GM18907 (cell line): ENCODE measurements around the gene COG5.
"Not testable (repeated sequence)": the region's sequence is repeated elsewhere in the genome, so short reads cannot be mapped to it uniquely, and the experiment has no call there.

ENCODE experiments used
- ATAC-seq: cut with Tn5 transposase; IDR thresholded peaks from one replicate; pipeline ENCODE4 v1.9.1; 2021; ENCODE audit warnings: mild to moderate bottlenecking, moderate library complexity; ENCODE audit not compliant: unreplicated experiment

The COG5 gene

DNA sequence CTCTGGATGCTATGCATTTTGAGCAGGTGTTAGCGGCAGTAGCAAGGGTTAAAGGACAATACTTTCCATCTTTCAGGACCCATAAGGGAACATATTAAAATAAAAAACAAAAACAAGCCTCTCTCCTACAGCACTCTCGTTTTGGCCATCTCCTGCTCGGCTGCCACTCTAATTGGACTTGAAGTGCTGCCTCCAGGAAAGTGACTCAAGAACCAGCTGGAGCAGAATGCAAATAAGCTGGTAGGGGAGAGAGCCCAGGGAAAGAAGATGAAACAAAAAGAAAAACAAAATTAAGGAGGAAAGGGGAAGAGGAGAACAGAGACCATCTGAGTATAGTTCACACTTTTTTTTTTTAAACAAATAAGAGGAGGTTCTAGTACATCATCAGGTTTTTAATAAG is 329.3 kb downstream of the COG5 start:
- ATAC-seq, result no peak

- no peak for ATAC-seq
Measured at GRCh38 chr7:107233981-107234380, 329.7 kb downstream of the COG5 start.

DNA sequence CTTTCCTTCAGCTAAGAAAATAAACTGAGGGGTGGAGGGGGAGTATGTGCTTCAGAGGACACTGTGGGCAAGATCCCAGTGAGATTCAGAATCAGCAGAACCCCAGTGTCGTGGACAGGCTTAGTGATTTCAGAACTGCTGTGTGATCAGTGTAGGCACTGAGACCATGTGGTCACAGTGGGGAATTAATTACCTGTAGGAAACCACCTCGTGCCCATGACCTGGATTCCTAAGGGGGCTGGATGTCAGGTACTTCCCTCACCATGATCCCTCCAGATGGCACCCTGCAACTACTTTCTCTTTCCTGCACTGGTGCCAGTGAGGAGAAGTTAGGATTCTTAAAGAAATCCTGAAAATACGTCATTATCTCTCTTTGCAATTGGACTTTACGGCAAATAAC is 330.5 kb downstream of the COG5 start:
- ATAC-seq, result no peak

DNA sequence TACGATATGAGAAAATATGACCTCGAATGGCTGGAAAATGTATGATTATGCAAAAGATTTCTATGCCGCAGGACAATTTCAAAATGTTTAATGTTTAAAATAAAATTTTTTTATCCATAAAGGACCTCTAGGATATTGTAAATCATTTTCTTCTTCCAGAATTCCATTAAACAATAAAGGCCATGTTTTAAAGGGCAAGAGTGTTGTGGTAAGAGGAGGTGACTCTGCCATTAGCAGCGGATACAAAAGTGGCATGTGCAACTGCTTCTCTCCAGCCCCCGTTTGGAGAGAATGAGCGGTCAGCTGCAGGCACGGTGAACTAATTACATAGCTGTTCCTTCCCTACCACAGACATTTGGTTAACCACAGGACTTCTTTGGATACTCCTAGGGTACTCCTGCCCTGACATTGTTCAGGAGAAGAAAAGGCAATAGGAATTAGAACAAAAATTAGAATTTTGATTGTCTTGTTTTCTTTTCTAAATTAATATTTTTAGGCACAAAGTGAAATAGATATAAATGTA is 331.1 kb downstream of the COG5 start:
- ATAC-seq, result no peak

GRCh38 chr7:107230334-107230733 is 333.4 kb downstream of the COG5 start:
- ATAC-seq, result no peak

GRCh38 chr7:107228291-107228690 is 335.4 kb downstream of the COG5 start:
- ATAC-seq, result no peak

DNA sequence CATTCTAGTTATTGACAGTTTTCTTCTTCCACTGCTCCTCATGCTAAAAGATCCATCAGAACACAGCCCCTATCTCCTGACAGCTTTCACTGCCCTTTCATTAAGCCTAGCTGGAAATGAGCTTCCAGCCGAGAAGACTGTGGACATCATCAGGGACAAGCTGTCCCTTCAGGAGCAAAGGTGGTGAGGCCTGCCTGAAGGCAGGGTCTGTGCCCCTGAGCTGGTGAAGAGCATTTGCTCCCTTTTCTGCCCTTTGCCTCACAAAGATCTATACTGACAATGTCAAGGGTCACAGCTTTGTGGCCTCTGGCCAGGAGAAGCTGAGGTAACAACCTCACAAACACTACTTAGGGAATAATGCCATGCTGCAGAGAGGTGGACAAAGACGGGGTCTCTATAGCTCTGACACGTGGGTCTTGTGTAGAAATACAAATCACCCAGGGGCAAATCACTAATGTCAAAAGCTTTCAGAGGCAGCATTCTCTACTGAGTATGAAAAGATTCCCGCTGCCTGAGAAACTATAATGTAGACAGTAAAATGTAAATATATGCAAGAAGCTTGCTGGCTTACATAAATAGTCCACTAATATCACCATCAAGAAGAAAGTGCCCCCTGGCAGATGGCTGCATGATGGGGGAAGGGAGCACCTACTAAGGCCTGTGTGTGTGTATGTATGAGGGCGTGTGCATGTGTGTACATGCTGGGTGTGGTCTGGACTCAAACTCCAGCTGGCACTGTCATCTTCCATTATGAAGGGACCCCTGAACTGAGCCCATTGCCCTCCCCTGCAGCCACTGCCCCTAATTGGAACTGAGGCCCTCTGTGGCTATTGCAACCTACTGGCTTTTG is 339.1 kb downstream of the COG5 start:
- no peak for ATAC-seq

- not testable (repeated sequence) for ATAC-seq
Measured at GRCh38 chr7:107220806-107221205, 342.9 kb downstream of the COG5 start.

GRCh38 chr7:107220356-107220755 is 343.4 kb downstream of the COG5 start:
- no peak for ATAC-seq

GRCh38 chr7:107219563-107220244 is 344.0 kb downstream of the COG5 start:
- no peak for ATAC-seq

DNA sequence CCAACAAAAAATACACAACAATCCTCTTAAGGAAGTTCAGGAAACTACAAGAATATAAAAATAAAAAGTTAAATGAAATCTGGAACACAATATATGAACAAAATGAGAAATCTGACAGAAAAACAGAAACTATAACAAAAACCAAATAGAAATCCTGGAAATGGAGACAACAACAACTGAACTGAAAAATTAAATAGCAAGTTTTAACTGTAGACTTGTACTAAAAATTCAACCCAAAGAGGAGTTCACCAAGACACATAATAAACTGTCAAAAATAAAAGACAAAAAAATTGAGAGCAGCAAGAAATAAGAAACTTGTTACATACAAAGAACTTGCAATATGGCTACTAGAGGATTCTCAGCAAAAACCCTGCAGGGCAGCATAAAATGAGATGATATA is 349.8 kb downstream of the COG5 start:
- ATAC-seq, result no peak

GRCh38 chr7:107213193-107213788 is 350.4 kb downstream of the COG5 start:
- ATAC-seq, result no peak

- ATAC-seq, result no peak
Measured at GRCh38 chr7:107212725-107213124, 351.0 kb downstream of the COG5 start.

- no peak for ATAC-seq
Measured at GRCh38 chr7:107210400-107210799, 353.3 kb downstream of the COG5 start.

DNA sequence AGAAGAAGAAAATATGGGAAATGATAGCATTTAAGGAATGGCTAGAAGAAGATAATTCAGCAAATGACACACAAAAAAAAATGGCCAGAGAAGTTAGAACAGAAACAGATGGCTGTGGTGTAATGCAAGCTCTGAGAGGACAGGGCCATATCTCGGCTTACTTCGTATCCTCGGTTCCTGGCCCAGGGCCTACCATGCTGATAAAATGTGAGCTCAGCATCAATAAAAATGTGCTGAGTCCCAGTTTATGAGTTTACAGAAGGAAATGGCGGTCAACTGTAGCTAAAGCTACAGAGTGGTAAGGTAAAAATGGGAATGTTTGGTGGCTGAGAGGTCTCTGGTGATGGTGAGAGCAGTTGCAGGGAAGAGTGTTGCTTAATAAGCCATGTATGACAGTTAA is 354.2 kb downstream of the COG5 start:
- no peak for ATAC-seq

- no peak for ATAC-seq
Measured at GRCh38 chr7:107208563-107208962, 355.2 kb downstream of the COG5 start.

DNA sequence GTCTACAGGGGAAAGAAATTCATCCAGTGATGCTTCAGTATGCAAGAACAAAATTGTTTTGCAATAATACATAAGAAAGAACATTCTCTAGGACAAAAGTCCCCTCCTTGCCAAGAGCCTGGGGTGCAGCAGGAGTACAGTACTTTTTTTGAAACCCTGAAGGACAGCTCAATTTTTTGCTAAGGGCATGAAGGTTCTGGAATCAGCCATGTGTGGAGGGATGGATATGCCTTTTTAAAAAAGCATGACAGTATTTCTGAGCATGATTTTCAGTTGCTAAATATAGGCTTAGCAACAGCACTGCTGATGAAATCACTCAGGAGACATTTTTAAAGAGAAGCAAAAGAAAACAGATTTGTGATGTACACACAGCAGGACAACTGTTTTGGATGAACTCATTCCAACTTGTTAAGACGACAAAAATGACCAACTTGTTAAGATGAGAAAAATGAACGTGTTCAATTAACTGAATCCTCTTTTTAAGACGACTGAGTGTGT is 355.6 kb downstream of the COG5 start:
- no peak for ATAC-seq

DNA sequence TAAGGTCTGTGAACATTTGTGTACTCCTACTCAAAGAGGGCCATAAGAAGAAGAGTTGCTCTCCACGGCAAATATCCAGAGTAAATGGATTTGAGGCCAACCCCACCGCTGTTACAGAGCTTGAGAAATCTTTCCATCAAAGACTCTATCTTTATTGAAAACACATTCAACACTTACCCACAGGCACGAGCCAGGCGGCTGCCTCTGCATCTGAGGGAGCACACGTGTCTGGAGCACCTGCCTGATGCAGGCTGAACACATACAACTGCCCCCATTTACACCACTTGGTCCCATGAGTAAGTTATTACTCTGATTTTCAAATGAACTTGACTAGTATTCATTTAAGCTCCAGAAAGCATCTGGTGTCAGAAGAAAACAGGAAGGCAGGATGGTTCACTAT is 356.3 kb downstream of the COG5 start:
- no peak for ATAC-seq

- no peak for ATAC-seq
Measured at GRCh38 chr7:107206706-107207105, 357.0 kb downstream of the COG5 start.

DNA sequence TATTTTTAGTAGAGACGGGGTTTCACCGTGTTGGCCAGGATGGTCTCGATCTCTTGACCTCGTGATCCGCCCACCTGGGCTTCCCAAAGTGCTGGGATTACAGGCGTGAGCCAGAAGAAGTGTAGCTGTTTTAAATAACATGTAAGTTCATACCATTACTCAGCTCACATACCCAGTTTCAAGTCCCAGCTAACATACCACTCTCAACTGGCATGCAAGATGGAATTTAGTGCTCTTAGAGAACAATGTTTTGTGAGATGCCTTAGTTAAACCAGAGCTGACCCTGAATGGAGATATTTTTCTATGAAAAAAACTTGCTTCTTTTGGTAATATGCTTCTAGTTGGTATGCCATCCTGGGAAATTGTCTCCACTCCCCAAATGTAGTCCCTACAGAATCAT is 357.6 kb downstream of the COG5 start:
- ATAC-seq, result no peak

DNA sequence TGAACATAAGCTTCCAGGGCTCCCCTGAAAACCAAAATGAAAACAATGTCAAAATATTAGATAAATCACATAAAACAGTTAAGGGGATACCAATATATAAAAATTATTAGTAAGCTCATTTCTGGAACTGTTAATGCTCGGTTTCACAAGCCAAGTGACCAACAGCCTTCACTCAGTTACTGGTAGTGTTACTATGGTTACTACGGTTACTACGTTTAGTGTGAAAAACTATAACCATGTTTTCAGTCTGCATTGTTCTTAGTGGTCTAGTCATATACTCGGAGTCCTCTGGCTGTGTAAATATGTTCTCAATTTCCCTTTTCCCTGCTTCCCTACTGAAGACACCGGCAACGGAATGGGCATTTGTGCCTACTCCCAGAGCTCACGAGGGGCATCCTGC is 360.1 kb downstream of the COG5 start:
- ATAC-seq, result no peak
